HepG2 (cell line): Measurements from ENCODE around the gene TTBK2. TPM values are rescaled to one million over a fixed set of nuclear protein-coding genes. Genes with fewer than 3 reads are reported as not detected.

Experiments used
- ATAC-seq: fragments of 200-7000 bp; cut with Tn5 transposase; 3 replicates; pipeline ENCODE4 v1.9.1; 2020; ENCODE audit warnings: mild to moderate bottlenecking, moderate library complexity
- BruUV-seq: library from RNA; stranded (reverse); fragments of 400-500 nt; replicated peaks from 2 replicates; lab custom pipeline; 2021; lab: Mats Ljungman, UMichigan
- CTCF ChIA-PET: fragments of 300-600 bp; formaldehyde crosslinking; extraction: SDS; loops from one replicate; lab custom pipeline; 2021; ENCODE audit warnings: low total read pairs, inconsistent platforms, low intra/inter-chr PET ratio; lab: Yijun Ruan, JAX
- POLR2A ChIA-PET: fragments of 350-600 bp; sonication (Branson Sonifier 250); formaldehyde crosslinking; loops from one replicate; lab custom pipeline; 2020; ENCODE audit warnings: antibody characterized with exemption, inconsistent platforms; lab: Yijun Ruan, JAX
- DNase-seq: peaks from one replicate; pipeline ENCODE4 v3.0.0-alpha.2; 2015; ENCODE audit warnings: low spot score
- FAIRE-seq: peaks from 3 replicates; lab custom pipeline; 2011; peaks lifted over from hg19 to GRCh38; lab: Jason Lieb, UNC
- H2AFZ ChIP-seq: one replicate; pipeline ENCODE4 v1.6.1; 2011; ENCODE audit warnings: low read length, inconsistent platforms
- H3K27ac ChIP-seq: fragments of 300-600 bp; 3 replicates; pipeline ENCODE4 v1.8.0; 2011; ENCODE audit warnings: mixed run types, mild to moderate bottlenecking, mixed read lengths, low read length, inconsistent platforms; ENCODE audit not compliant: insufficient read depth; ENCODE audit errors: extremely low read length
- H3K27me3 ChIP-seq, 2 experiments: fragments of 200-600 bp in 1 of 2; 2 replicates in 1 of 2; 3 replicates in 1 of 2; pipeline versions ENCODE4 v1.6.0 to v1.8.0; 2011; ENCODE audit warnings: low read length in 2 of 2, mild to moderate bottlenecking in 2 of 2, moderate library complexity in 2 of 2, inconsistent platforms in 1 of 2; ENCODE audit not compliant: insufficient read depth in 2 of 2, control insufficient read depth in 1 of 2
- H3K36me3 ChIP-seq, 2 experiments: fragments of 200-600 bp in 1 of 2; replicated peaks in 1 of 2; 2 replicates in 1 of 2; 3 replicates in 1 of 2; pipeline versions ENCODE4 v1.5.1 to v1.8.0; 2011; ENCODE audit warnings: low read length in 2 of 2, inconsistent platforms in 1 of 2; ENCODE audit not compliant: insufficient read depth in 2 of 2, control insufficient read depth in 1 of 2
- H3K4me1 ChIP-seq: 2 replicates; pipeline ENCODE4 v1.5.1; 2012; ENCODE audit warnings: low read length, inconsistent platforms; ENCODE audit not compliant: insufficient read depth
- H3K4me2 ChIP-seq: 2 replicates; pipeline ENCODE4 v1.6.0; 2011; ENCODE audit warnings: low read depth, low read length, inconsistent platforms
- H3K4me3 ChIP-seq, 3 experiments: fragments of 200-600 bp in 1 of 3; sonication (generic), shearing (Covaris generic) in 1 of 3; replicated peaks in 1 of 3; 2 replicates each; pipeline ENCODE4 v1.5.1; 2011 to 2016; ENCODE audit warnings: low read length in 3 of 3, inconsistent platforms in 2 of 3, low read depth in 2 of 3, mild to moderate bottlenecking in 2 of 3, control low read depth in 1 of 3, mixed read lengths in 1 of 3; ENCODE audit not compliant: insufficient read depth in 1 of 3
- H3K79me2 ChIP-seq: one replicate; pipeline ENCODE4 v1.6.1; 2011; ENCODE audit warnings: low read length, inconsistent platforms; ENCODE audit not compliant: insufficient read depth
- H3K9ac ChIP-seq: 2 replicates; pipeline ENCODE4 v1.6.0; 2011; ENCODE audit warnings: mild to moderate bottlenecking, low read depth, low read length, inconsistent platforms; ENCODE audit not compliant: insufficient read depth
- H3K9me3 ChIP-seq: 2 replicates; pipeline ENCODE4 v1.5.1; 2012; ENCODE audit warnings: mild to moderate bottlenecking, low read length
- H4K20me1 ChIP-seq: 2 replicates; pipeline ENCODE4 v1.6.0; 2011; ENCODE audit warnings: inconsistent platforms, mild to moderate bottlenecking, low read length, moderate library complexity; ENCODE audit not compliant: insufficient read depth
- FOSL2 ChIP-seq: sonication (generic); formaldehyde crosslinking; IDR thresholded peaks from 2 replicates; pipeline ENCODE4 v1.4.0; 2020; ENCODE audit warnings: missing genetic modification reagents
- HDAC6 ChIP-seq: fragments of 200-600 bp; sonication (generic); IDR thresholded peaks from 2 replicates; pipeline ENCODE4 v1.7.0; 2017; ENCODE audit warnings: mild to moderate bottlenecking, antibody characterized with exemption, low read length, low read depth
- MNT ChIP-seq: fragments of 450-650 bp; IDR thresholded peaks from 2 replicates; pipeline ENCODE4 v1.6.1; 2016
- POLR2G ChIP-seq: fragments of 200-400 bp; formaldehyde crosslinking; IDR thresholded peaks from 2 replicates; pipeline ENCODE4 v1.6.1; 2018; ENCODE audit warnings: mild to moderate bottlenecking, low read depth, low read length, moderate library complexity
- RAD21 ChIP-seq: fragments of 450-650 bp; formaldehyde crosslinking; IDR thresholded peaks from 2 replicates; pipeline ENCODE4 v1.5.0; 2020; ENCODE audit warnings: mild to moderate bottlenecking
- RFX5 ChIP-seq: IDR thresholded peaks from 2 replicates; pipeline ENCODE4 v1.6.1; 2011; ENCODE audit warnings: low read depth, low read length, improper control_type of control experiment
- SIX4 ChIP-seq: sonication (generic); formaldehyde crosslinking; IDR thresholded peaks from 2 replicates; pipeline ENCODE4 v1.4.0; 2020; ENCODE audit warnings: missing genetic modification reagents
- ZNF253 ChIP-seq: sonication (generic); formaldehyde crosslinking; IDR thresholded peaks from 2 replicates; pipeline ENCODE4 v1.8.0; 2022; ENCODE audit warnings: mild to moderate bottlenecking, missing genetic modification reagents, borderline replicate concordance
- ZNF512 ChIP-seq: sonication (generic); formaldehyde crosslinking; IDR thresholded peaks from 2 replicates; pipeline ENCODE4 v1.4.0; 2020; ENCODE audit warnings: mild to moderate bottlenecking, missing genetic modification reagents
- ZNF615 ChIP-seq: sonication (generic); formaldehyde crosslinking; IDR thresholded peaks from 2 replicates; pipeline ENCODE4 v1.5.0; 2020; ENCODE audit warnings: mild to moderate bottlenecking, missing genetic modification reagents, borderline replicate concordance
- ZNF780A ChIP-seq: sonication (generic); formaldehyde crosslinking; IDR thresholded peaks from 2 replicates; pipeline ENCODE4 v1.8.0; 2022; ENCODE audit warnings: mild to moderate bottlenecking, missing genetic modification reagents, moderate library complexity
- WGBS: methylation state at CpG from one replicate; pipeline ENCODE4 v1.1.6; 2017; ENCODE audit warnings: low lambda C conversion rate; 5-methylcytosine and 5-hydroxymethylcytosine counted together
- in situ Hi-C: cut with HindIII; loops from 2 replicates; pipeline ENCODE4 v1.10.0; 2017; ENCODE audit warnings: low pct_unique_long_range_greater_than_20kb; ENCODE audit not compliant: extremely low pct_ligation_motif_present
- intact Hi-C: fragments of 100-400 bp; cut with micrococcal nuclease; formaldehyde crosslinking; loops from one replicate; pipeline ENCODE4 v1.10.0; 2022; ENCODE audit not compliant: unreplicated experiment
- polyA plus RNA-seq, 8 experiments: library from polyadenylated mRNA; depleted of rRNA in 3 of 8; stranded (reverse) in 7 of 8; unstranded in 1 of 8; fragments of >200 nt; fragmentation: Illumina TruSeq in 4 of 8; extraction: Trizol in 4 of 8; gene quantifications; 2 replicates each; pipeline versions ENCODE4 v1.2.1 to v1.2.3, GENCODE V29; 2011 to 2016; ENCODE audit warnings: low read depth in 4 of 8, missing spikeins in 1 of 8, mixed read lengths in 1 of 8; ENCODE audit not compliant: insufficient read depth in 1 of 8
- total RNA-seq, 5 experiments: library from RNA; depleted of rRNA; stranded (reverse); fragments of >200 nt; fragmentation: Illumina TruSeq; extraction: Trizol; gene quantifications; 2 replicates each; pipeline ENCODE4 v1.2.3, GENCODE V29; 2016; ENCODE audit warnings: low read depth in 1 of 5
- TF ChIP-seq, protein P1 (sequence below): sonication (generic); formaldehyde crosslinking; IDR thresholded peaks from 2 replicates; pipeline ENCODE4 v1.8.1; 2023; ENCODE audit warnings: mild to moderate bottlenecking, moderate library complexity, missing genetic modification reagents

The TTBK2 gene
- total and polyA plus RNA-seq, 2 of the 13 experiments (the other 11 are each of a cell fraction or from before 2014, with no cell fraction given): 5.1 to 7.4 TPM

- no peak overlapping the region for H3K4me3 ChIP-seq
Observed at GRCh38 chr15:42858540-42858939, 62.0 kb downstream of the TTBK2 start.

GRCh38 chr15:42854576-42854975 lies 66.0 kb downstream of the TTBK2 start:
- no peak for FAIRE-seq
- ATAC-seq: no peak

More at GRCh38 chr15:42858540-42858939, 62.0 kb downstream of the TTBK2 start:
- no peak overlapping the region for H3K4me2 ChIP-seq
- DNase-seq (no peak), FAIRE-seq (no peak), ATAC-seq (no peak)
- no peaks in the 10 kb centered on the region for H3K36me3 ChIP-seq
- ChIA-PET CTCF (no interaction called here), POLR2A (no interaction called here)
- no peaks in the 10 kb centered on the region for H3K27me3 ChIP-seq
- no peaks in the 10 kb centered on the region for H3K79me2 ChIP-seq
- TF ChIP-seq ZNF615 (CRISPR knock-in tag): no peak
- no peak for TF ChIP-seq RAD21 (CRISPR knock-in tag)
- TF ChIP-seq SIX4 (CRISPR knock-in tag): no peak
- TF ChIP-seq, protein P1, sequence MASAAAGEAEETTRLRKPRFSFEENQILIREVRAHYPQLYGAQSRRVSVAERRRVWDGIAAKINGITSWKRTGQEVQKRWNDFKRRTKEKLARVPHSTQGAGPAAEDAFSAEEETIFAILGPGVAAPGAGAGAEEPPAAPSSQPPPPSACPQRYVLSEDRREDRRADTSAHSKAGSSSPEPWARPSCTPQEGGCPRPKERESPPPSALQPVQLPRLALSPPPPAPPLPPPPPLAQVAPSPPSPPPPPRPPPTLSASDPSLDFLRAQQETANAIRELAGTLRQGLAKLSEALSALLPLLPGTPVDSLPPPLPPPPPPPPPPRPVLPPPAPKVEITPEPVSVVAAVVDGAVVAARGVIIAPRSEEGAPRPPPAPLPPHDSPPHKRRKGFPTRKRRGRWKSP (CRISPR knock-in tag): no peak
- no peak for TF ChIP-seq POLR2G
- TF ChIP-seq RFX5: no peak
- no peak for TF ChIP-seq HDAC6
- no peak for TF ChIP-seq ZNF253 (CRISPR knock-in tag)
- WGBS: 88% methylated on average over 2 of the region's 2 CpGs
- no peaks in the 10 kb centered on the region for H4K20me1 ChIP-seq
- intact Hi-C loops (no loop called here), in situ Hi-C loops (no loop called here)
- BruUV-seq: no TSS peak
- H3K9me3 ChIP-seq: no peaks in the 10 kb centered on the region
- H3K9ac ChIP-seq: no peak overlapping the region
- no peaks in the 10 kb centered on the region for H3K4me1 ChIP-seq
- no peak overlapping the region for H3K27ac ChIP-seq
- no peak overlapping the region for H2AFZ ChIP-seq

More at GRCh38 chr15:42854576-42854975, 66.0 kb downstream of the TTBK2 start:
- in situ Hi-C loops: no loop called here
- no TSS peak for BruUV-seq
- no peak for TF ChIP-seq ZNF780A (CRISPR knock-in tag)
- TF ChIP-seq ZNF512: no peak
- TF ChIP-seq FOSL2 (CRISPR knock-in tag): no peak
- TF ChIP-seq MNT: no peak
- H3K36me3 ChIP-seq: no peaks in the 10 kb centered on the region
- H3K4me3 ChIP-seq: no peak overlapping the region
- H3K79me2 ChIP-seq: no peaks in the 10 kb centered on the region
- H3K27me3 ChIP-seq: no peaks in the 10 kb centered on the region
- no peak overlapping the region for H3K4me2 ChIP-seq
- H4K20me1 ChIP-seq: no peaks in the 10 kb centered on the region
- no peaks in the 10 kb centered on the region for H3K9me3 ChIP-seq
- no peaks in the 10 kb centered on the region for H3K4me1 ChIP-seq
- no peak overlapping the region for H2AFZ ChIP-seq
- no peak overlapping the region for H3K9ac ChIP-seq
- WGBS: 93% methylated on average over 3 of the region's 3 CpGs
- CTCF ChIA-PET: no interaction called here
- H3K27ac ChIP-seq: no peak overlapping the region
- intact Hi-C loops: no loop called here
- POLR2A ChIA-PET: no interaction called here
- no peak for DNase-seq
